ENCODE results near the gene GNAL. TPM values are rescaled to one million over a fixed set of nuclear protein-coding genes. Genes with fewer than 3 reads are reported as not detected.

The GNAL gene
- total RNA-seq, 4 donors from 2014 or later, result 13.5 to 24.6 (median 19.9) TPM

DNA sequence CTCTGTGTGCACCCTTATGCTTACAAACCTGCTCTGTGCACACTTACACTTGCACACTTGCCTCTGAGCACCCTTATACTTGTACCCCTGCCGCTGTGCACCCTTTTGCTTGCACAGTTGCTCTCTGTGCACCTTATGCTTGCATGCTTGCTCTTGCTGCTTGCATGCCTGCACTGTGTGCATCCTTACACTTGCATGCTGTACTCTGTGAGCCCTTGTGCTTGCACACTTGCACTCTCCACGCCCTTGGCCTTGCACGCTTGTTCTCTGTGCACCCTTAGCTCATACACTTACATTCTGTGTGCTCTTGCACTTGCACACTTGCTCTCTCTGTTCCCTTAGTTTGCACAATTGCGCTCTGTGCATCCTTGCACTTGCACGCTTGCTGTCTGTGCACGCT, 78.3 kb downstream of the GNAL start:
- no peak for TF ChIP-seq POLR2AphosphoS5 (IDR thresholded peaks at IDR 0.05)
- TF ChIP-seq EP300 (IDR thresholded peaks at IDR 0.05), result no peak
- no peak for TF ChIP-seq POLR2A (IDR thresholded peaks at IDR 0.05)
- TF ChIP-seq, protein P1, sequence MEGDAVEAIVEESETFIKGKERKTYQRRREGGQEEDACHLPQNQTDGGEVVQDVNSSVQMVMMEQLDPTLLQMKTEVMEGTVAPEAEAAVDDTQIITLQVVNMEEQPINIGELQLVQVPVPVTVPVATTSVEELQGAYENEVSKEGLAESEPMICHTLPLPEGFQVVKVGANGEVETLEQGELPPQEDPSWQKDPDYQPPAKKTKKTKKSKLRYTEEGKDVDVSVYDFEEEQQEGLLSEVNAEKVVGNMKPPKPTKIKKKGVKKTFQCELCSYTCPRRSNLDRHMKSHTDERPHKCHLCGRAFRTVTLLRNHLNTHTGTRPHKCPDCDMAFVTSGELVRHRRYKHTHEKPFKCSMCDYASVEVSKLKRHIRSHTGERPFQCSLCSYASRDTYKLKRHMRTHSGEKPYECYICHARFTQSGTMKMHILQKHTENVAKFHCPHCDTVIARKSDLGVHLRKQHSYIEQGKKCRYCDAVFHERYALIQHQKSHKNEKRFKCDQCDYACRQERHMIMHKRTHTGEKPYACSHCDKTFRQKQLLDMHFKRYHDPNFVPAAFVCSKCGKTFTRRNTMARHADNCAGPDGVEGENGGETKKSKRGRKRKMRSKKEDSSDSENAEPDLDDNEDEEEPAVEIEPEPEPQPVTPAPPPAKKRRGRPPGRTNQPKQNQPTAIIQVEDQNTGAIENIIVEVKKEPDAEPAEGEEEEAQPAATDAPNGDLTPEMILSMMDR (IDR thresholded peaks at IDR 0.05), result no peak
- no peaks in the 10 kb centered on the region for H3K4me1 ChIP-seq
- H3K27ac ChIP-seq, result no peak overlapping the region
- no peaks in the 10 kb centered on the region for H3K36me3 ChIP-seq
- H3K27me3 ChIP-seq, result no peaks in the 10 kb centered on the region
- ATAC-seq, result no peak
- H3K9me3 ChIP-seq, result no peaks in the 10 kb centered on the region
- no peak overlapping the region for H3K4me3 ChIP-seq
- 94 to 98% methylated on average over 4 to 6 of the region's 6 CpGs for WGBS, 2 donors (ENCODE audit: low coverage in 1 of 2)

DNA sequence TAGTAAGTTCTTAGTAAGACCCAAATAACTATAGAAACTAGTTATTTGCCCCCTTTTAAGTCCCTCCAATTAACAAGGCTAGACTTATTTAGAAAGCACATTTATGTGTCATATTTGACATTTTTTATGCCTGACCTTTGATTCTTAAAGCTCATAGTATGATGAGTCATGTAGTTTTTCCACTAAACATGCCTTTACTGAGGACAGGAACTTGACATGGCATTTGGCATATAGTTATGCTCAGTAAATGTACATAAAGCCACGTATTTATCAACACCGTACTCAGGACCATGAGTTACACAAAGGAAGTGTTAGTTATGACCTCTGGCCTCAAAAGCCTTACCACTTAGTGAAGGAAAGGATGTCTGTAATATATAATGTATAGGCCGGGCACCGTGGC, 78.9 kb downstream of the GNAL start:
- Histone ChIP-seq H3K36me3 (no peaks in the 10 kb centered on the region), H3K4me1 (no peaks in the 10 kb centered on the region), H3K4me3 (no peak overlapping the region), H3K9me3 (no peaks in the 10 kb centered on the region), H3K27ac (no peak overlapping the region), H3K27me3 (no peaks in the 10 kb centered on the region)
- ATAC-seq, result no peak
- TF ChIP-seq, protein P1 (IDR thresholded peaks at IDR 0.05), result no peak
- TF ChIP-seq POLR2A (IDR thresholded peaks at IDR 0.05) (no peak), EP300 (IDR thresholded peaks at IDR 0.05) (no peak), POLR2AphosphoS5 (IDR thresholded peaks at IDR 0.05) (no peak)
- 65 to 80% methylated on average over 4 of the region's 4 CpGs for WGBS, 2 donors (ENCODE audit: low coverage in 1 of 2)

DNA sequence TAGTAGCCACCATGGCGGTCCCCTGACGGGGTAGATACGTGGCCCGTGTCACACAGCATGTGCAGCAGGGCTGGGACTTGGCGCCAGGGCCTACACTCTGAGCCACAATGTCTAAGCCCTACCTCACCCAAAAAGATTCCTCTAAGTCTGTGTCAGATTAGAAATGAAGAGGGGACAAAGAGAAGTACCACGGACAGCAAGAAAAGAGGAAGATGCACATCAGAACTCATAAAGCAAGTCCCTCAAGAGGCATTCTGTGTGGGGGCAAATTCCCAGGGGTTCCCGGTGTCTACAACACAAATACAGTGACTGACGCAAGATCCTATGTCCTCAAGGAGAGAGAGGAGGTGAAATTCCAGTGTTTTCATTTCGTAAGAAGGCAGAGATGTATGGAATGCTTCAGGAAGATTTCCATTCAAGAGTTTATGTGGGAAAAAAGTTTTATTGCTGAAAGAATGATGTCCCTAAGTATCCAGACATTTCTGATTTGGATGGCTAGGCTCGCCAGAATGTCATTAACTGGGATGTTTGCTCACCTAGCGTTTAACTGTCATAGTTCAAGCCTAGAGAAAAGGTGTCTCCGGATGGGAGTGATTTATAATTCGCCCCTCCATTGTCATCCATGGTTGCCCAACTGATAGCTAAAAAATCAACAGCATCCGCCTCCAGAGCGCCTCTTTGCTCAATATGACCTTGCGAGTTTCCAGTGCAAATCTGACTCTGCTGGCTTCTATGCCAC, 86.5 kb downstream of the GNAL start:
- Histone ChIP-seq H3K4me3 (no peak overlapping the region), H3K27me3 (no peaks in the 10 kb centered on the region), H3K27ac (no peak overlapping the region), H3K9me3 (no peaks in the 10 kb centered on the region), H3K36me3 (no peaks in the 10 kb centered on the region), H3K4me1 (peaks cover 0 to 11% (median 0%) of the 10 kb centered on the region in 3 donors)
- WGBS, 2 donors (ENCODE audit: low coverage in 1 of 2), result 89% methylated on average over 11 to 14 of the region's 16 CpGs
- TF ChIP-seq EP300 (IDR thresholded peaks at IDR 0.05), result no peak
- TF ChIP-seq POLR2A (IDR thresholded peaks at IDR 0.05), result no peak
- TF ChIP-seq, protein P1 (IDR thresholded peaks at IDR 0.05), result no peak
- no peak for TF ChIP-seq POLR2AphosphoS5 (IDR thresholded peaks at IDR 0.05)
- ATAC-seq, result no peak

DNA sequence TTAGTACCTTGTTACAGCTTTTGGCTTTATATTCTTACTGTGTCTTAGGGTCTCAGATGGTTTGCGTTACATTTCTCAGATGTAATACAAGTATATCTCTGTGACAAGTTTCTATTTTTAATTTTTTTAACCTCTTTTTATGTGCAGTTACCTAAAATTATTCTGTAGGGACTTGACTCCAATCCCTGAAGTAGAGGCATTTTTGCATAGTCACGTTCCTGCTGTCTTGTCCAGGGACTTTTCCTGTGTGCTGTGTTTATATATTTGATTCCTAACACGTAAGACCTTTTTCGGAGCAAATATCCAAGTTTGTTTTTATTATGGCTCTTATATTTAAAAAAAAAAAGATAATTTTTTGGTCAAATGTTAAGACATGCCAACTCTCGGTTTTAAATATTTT, 91.0 kb downstream of the GNAL start:
- no peak overlapping the region for H3K4me3 ChIP-seq
- TF ChIP-seq EP300 (IDR thresholded peaks at IDR 0.05), result no peak
- TF ChIP-seq POLR2AphosphoS5 (IDR thresholded peaks at IDR 0.05), result no peak
- TF ChIP-seq, protein P1 (IDR thresholded peaks at IDR 0.05), result no peak
- no peak for TF ChIP-seq POLR2A (IDR thresholded peaks at IDR 0.05)
- no peaks in the 10 kb centered on the region for H3K9me3 ChIP-seq
- H3K4me1 ChIP-seq, result peaks cover 0 to 11% (median 0%) of the 10 kb centered on the region in 3 donors
- no peaks in the 10 kb centered on the region for H3K27me3 ChIP-seq
- H3K27ac ChIP-seq, result peak overlapping the region in 3 of 4 donors; percentile 41 to 54 (median 41)
- no peaks in the 10 kb centered on the region for H3K36me3 ChIP-seq
- 19 to 26% methylated on average over 4 to 5 of the region's 5 CpGs for WGBS, 2 donors (ENCODE audit: low coverage in 1 of 2)
- no peak for ATAC-seq

DNA sequence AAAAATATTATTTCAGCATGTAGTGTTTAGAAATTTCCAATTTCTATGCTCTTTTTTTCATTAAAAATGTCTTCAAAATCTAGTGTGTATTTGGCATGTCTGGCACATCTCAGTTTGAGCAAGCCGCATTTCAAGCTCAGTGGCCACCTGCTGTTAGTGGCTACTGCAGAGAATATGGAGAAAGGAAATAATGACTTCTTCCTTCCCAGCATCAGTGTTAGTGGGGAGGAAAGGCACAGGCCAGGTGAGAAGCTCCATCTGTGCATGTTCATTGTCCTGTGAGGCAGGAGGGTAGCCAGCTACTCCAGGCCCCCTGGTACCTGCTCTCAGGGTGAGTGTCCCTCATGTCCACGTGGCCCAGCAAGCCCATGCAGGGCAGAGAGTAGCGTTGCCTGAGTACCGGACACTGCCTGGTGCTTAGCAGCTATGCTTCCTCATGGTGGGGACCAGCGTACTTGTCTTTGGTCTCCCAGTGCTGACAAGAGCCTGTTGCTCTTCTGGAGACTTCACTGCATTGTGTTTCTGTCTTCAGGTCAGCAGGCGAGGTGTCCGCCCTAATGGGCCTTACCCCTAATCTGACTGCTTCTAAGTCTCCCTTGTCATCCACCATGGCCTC, 94.8 kb downstream of the GNAL start:
- Histone ChIP-seq H3K36me3 (no peaks in the 10 kb centered on the region), H3K27ac (no peak overlapping the region), H3K4me1 (peaks cover 0 to 11% (median 0%) of the 10 kb centered on the region in 3 donors), H3K9me3 (no peaks in the 10 kb centered on the region), H3K27me3 (no peaks in the 10 kb centered on the region), H3K4me3 (no peak overlapping the region)
- no peak for ATAC-seq
- WGBS, 2 donors (ENCODE audit: low coverage in 1 of 2), result 74% methylated on average over 2 of the region's 7 CpGs; no CpG with 5 or more reads in 1 of the 2 donors
- no peak for TF ChIP-seq POLR2A (IDR thresholded peaks at IDR 0.05)
- TF ChIP-seq, protein P1 (IDR thresholded peaks at IDR 0.05), result no peak
- TF ChIP-seq POLR2AphosphoS5 (IDR thresholded peaks at IDR 0.05), result no peak
